GM19328 (cell line): ENCODE results near the gene LST1.

Experiments
- ATAC-seq: cut with Tn5 transposase; IDR thresholded peaks from one replicate; pipeline ENCODE4 v1.9.1; 2021; ENCODE audit warnings: mild to moderate bottlenecking, moderate library complexity; ENCODE audit not compliant: unreplicated experiment

LST1 gene

DNA sequence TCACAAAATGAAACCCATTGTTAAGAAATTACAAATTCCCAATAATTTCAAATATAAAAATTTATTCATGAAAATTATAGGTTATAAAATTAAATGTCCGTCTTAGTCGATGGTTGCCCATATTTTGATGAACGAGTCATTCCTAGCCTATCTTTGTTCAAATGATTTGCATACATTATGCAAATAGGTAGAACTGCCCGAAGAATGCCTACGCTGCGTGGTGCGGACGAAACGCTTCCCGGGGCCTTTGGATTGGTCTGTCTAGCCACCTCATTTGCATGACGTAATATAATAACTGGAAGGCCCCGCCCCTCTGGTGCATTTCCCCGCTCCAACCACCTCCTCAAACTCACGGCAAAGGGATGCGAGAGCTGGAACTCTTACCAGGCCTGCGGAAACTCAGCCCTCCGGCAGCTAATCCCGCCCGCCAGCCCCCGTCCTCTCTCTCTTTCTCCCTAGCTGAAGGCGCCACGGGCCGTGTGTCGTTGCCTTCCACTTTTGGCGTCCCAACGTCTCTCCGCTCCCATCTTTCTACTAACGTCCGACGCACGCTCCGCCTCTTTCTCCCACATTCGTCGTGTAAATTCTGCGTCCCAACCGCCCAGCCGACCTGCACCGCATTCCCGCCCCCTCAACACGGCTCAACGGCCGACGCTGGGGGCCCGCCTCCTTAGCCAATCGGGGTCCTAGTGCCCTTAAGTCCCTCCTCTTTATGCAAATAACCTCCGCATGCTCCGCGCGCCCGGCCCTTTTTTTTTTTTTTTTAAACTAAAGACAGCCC lies 33.9 kb downstream of the LST1 start:
- ATAC-seq: peak; percentile 79

DNA sequence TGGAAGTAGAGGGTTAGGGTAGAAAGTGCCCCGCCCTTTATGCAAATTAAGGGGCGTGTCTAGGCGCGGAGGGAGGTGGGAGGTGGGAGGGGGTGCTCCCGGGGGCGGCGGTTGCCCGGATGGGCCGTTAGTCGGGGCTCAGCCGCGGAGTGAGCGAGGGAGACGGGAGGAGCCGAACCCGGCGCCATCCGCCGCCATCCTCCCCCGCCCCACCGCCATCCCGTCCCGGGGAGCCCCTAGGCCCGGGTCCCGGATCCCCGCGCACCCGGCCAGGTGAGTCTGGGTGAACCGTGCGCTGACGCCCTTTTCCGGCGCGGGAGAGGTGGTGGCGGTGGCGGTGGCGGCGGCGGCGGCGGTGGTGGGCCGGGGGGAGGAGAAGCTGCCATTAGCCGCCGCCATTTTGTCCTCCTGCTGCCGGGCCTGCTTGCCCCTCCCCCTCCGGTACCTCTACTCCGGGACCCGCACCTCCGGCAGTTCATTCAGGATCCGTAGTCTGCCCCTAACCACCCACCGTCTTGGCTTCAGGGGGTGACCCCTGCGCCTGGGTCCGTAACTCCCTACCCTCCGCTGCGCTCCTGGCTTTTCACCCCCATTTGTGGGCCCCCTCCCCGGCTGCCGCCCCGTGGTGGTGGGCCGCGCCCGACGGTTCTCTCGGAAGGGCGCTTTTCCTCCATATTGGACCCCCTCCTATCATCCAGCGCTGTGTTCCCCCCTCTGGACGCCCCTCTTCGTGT lies 34.7 kb downstream of the LST1 start, which contains the start of gene PRRC2A:
PRRC2A (plus strand) TSS at position 130 of the 734 bp plus-strand sequence. CDS start 2,075 bp downstream, outside the sequence.
- peak; percentile 1 for ATAC-seq

DNA sequence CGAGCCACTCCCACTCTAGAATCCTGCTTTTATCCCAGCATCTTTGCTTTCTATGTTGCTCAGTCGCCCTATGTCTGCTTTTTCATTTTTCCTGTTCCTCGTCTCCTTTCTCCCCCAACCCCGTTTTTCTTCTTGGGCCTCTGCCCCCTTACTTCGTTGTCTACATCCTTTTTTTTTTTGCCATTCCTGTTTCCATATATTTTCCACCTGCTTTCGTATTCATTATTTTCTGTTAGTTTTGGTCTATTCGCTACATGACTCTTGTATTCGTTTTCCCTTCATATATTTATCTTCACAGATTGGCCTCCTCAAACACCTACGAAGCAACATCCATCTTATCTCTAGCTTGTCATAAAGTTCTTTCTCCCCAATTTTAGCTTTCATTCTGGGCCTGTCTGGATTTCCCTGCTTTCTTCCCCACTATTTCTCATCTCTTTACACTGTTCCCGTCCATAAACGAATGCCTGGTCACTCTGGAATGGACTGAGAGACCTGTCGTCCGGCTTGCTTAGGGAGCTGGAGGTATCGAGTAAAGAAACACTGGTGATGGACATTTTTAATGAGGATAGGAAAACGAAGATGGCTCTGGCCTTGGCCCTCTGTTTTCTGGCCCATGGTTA lies 35.4 kb downstream of the LST1 start:
- ATAC-seq: no peak

DNA sequence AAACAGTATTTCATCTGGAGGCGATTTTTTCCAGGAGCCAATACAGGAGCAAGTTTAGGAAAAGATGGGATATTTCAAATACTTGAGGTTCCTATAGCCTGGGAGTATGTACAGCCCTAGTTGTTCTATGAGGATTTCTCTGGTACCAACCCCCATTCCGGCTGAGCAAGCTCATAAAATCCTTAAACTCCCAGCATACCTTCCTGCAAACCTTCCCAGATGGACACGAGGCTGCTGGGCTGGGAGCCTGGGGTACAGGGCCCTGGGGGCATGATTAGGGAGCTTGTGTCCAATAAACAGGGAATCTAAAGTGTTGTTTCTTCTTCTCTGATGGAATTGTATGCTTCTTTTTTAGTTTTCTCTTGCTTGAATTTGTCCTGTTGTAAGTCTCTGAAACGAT lies 35.9 kb downstream of the LST1 start:
- no peak for ATAC-seq

DNA sequence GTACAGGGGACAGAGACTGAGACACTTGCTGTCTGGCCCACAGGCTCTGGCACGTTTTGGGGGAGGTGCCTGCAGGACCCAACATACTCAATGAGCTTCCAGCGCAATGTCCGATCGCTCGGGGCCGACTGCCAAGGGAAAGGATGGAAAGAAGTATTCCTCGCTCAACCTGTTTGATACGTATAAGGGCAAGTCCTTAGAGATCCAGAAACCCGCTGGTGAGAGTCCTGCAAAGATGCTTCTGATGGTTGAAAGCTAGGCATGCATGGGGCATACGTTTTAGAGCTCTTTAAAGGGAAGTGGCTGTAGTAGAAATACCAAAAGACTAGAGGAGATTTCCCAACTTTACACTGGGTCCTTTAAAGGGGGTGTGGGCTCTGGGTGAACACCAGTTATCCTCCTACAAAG lies 36.6 kb downstream of the LST1 start:
- ATAC-seq: no peak

DNA sequence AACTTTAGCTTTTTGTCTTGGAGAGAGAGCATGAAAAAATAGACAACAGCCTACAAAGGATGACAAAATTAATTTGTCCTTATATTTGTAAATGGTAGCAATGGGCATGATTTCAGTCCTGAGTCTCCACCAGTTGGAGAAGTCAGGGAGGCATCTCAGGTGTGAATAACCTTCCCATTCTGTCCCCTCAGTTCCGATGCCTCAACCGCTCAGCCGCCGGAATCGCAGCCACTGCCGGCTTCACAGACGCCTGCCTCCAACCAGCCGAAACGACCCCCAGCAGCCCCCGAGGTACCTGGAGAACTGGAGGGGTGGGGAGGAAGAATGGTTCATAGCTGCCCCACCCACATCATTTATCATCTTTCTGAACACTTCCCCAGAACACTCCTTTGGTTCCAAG lies 38.0 kb downstream of the LST1 start:
- ATAC-seq: no peak

DNA sequence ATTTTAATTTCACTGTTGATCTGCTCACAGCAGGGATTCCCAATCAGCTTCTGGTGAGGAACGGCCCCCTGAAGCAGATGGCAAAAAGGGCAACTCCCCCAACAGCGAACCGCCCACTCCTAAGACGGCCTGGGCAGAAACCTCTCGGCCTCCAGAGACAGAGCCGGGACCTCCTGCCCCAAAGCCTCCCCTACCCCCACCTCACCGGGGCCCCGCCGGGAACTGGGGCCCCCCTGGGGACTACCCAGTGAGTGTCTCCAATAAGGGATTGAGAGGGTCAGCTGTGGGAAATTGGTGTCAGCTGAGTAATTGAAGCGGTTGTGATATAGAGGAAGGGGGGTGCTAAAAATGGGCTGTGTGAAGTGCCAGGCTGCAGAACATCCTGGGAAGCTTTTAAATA lies 40.9 kb downstream of the LST1 start:
- no peak for ATAC-seq

DNA sequence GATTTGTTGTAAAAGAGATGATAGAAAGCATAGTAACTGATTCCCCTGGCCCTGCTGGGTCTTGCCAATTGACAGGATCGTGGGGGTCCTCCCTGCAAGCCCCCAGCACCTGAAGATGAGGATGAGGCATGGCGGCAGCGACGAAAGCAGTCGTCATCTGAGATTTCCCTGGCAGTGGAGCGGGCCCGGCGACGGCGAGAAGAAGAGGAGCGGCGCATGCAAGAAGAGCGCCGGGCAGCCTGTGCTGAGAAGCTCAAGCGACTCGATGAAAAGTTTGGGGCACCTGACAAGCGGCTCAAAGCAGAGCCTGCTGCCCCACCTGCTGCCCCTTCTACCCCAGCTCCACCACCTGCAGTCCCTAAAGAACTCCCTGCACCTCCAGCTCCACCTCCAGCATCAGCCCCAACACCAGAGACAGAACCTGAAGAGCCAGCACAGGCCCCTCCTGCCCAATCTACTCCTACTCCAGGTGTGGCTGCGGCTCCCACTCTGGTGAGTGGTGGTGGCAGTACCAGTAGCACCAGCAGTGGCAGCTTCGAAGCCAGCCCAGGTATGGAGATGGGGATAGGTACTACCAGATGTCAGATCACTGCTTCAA lies 41.7 kb downstream of the LST1 start:
- no peak for ATAC-seq

DNA sequence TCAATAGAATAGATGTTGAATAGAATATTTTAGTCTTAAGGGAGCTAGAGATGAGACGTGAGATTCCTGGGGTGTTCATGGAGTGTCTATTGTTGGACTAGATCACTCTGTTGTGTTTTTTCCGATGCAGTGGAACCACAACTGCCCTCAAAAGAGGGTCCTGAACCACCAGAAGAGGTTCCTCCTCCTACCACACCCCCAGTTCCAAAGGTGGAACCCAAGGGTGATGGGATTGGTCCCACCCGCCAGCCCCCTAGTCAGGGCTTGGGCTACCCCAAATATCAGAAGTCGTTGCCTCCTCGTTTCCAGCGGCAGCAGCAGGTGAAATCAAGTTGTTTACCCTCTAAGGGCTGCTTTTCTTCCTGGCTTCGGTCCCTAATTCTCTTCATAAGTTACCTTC lies 42.9 kb downstream of the LST1 start:
- ATAC-seq: no peak

DNA sequence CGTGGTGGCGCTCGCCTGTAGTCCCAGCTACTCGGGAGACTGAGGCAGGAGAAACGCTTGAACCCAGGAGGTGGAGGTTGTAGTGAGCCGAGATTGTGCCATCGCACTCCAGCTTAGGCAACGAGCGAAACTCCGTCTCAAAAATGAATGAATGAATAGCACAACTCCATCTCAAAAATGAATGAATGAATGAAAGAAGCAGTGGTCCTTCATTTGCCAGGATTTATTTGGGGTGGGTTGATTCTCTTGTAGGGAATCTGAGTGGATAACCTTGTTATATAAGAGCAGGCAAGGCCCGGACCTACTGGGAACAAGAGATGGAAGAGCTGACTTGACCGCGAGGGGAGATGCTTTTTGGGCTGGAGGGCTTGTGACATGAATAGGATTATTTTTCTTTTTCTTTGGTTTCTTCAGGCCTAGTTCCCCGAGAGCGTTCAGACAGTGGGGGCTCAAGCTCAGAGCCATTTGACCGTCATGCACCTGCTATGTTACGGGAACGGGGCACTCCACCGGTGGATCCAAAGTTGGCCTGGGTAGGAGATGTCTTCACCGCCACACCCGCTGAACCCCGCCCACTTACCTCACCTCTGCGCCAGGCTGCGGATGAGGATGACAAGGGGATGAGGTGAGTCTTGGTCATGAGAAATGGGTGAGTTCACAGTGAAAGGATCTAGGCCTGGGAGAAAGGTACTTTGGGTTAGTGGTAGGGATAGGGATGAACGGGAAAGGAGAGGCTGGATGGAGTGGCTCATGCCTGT lies 44.3 kb downstream of the LST1 start:
- ATAC-seq: no peak

DNA sequence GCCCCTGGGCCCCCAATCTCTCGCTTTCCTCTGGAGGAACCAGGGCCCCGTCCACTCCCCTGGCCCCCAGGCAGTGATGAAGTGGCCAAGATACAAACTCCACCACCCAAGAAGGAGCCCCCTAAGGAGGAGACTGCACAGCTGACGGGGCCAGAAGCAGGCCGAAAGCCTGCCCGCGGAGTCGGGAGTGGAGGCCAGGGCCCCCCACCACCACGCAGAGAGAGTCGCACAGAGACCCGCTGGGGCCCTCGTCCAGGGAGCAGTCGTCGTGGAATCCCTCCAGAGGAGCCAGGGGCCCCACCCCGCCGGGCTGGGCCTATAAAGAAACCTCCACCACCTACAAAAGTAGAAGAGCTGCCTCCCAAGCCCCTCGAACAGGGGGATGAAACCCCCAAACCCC lies 45.1 kb downstream of the LST1 start:
- ATAC-seq: no peak

DNA sequence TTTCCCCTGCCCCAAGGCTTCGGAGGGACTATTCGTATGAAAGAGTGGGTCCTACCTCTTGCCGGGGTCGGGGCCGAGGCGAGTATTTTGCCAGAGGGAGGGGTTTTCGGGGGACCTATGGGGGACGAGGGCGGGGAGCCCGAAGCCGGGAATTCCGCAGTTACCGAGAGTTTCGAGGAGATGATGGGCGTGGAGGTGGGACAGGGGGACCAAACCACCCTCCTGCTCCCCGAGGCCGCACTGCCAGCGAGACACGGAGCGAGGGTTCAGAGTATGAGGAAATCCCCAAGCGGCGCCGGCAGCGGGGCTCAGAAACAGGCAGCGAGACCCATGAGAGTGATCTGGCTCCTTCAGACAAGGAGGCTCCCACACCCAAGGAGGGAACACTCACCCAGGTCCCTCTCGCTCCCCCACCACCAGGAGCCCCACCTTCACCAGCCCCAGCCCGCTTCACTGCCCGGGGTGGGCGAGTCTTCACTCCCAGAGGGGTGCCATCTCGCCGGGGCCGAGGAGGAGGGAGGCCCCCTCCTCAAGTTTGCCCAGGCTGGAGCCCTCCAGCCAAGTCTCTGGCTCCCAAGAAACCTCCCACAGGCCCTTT lies 45.7 kb downstream of the LST1 start:
- ATAC-seq: no peak

DNA sequence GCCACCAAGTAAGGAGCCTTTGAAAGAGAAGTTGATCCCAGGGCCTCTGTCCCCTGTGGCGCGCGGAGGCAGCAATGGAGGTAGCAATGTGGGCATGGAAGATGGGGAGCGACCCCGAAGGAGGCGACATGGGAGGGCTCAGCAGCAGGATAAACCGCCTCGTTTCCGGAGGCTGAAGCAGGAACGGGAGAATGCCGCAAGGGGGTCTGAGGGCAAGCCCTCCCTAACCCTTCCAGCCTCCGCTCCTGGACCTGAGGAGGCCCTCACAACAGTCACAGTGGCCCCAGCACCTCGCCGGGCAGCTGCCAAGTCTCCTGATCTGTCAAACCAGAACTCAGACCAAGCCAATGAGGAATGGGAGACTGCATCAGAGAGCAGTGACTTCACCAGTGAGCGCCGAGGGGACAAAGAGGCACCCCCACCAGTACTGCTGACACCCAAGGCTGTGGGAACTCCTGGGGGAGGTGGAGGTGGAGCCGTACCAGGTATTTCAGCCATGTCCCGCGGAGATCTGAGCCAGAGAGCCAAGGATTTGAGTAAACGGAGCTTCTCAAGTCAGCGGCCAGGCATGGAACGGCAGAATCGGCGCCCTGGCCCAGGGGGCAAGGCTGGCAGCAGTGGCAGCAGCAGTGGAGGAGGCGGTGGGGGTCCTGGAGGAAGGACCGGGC lies 46.3 kb downstream of the LST1 start:
- no peak for ATAC-seq

DNA sequence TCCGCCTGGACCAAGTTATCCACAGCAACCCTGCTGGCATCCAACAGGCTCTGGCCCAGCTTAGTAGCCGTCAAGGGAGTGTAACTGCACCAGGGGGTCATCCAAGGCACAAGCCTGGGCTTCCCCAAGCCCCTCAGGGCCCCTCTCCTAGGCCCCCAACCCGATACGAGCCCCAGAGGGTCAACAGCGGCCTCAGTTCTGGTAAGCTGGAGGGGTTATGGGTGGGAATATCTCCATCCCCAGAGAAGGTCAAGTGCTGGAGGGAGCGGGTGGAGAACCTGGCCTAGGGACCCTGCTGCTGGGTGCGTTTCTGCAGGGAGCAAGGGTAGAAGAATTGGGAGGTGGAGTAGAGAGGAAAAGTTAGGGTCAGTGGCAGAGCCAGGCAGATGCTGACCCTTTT lies 47.4 kb downstream of the LST1 start:
- no peak for ATAC-seq

DNA sequence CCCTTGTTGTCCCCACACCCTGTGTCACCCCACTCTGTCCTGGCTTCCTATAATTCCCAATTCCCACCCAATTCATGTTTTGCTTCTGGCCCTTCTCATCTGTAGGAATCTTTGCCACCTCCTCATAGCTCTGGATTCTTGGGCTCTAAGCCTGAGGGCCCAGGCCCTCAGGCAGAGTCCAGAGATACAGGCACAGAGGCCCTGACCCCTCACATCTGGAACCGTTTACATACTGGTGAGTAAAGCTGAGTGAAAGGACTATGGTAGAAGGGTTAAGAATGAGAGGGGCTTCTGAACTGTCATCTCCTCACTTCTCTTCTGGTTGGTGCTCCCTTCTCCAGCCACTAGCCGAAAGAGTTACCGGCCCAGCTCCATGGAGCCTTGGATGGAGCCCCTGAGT lies 48.1 kb downstream of the LST1 start:
- no peak for ATAC-seq

DNA sequence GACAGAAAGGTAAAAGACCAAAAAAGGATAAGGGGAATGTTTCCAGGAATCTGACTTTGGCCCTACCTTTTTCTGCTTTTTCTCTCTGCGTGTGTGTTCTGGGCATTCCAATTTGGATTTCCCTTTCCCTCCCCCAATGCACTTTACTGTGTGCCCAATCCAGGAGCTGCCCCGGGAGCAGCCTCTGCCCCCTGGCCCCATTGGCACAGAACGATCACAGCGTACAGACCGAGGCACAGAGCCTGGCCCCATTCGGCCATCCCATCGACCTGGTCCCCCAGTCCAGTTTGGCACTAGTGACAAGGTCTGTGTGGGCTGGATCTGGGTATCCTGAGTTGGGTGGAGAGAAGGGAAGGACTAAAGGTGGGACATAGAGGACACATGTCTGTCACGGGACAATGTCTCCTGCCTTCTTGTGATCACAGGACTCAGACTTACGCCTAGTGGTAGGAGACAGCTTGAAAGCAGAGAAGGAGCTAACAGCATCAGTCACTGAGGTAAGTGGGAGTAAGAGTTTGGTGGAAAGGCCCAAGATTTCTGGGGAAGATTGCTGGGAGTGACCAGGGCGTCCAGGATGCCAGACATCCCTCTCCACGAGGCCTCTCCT lies 49.0 kb downstream of the LST1 start:
- ATAC-seq: no peak

DNA sequence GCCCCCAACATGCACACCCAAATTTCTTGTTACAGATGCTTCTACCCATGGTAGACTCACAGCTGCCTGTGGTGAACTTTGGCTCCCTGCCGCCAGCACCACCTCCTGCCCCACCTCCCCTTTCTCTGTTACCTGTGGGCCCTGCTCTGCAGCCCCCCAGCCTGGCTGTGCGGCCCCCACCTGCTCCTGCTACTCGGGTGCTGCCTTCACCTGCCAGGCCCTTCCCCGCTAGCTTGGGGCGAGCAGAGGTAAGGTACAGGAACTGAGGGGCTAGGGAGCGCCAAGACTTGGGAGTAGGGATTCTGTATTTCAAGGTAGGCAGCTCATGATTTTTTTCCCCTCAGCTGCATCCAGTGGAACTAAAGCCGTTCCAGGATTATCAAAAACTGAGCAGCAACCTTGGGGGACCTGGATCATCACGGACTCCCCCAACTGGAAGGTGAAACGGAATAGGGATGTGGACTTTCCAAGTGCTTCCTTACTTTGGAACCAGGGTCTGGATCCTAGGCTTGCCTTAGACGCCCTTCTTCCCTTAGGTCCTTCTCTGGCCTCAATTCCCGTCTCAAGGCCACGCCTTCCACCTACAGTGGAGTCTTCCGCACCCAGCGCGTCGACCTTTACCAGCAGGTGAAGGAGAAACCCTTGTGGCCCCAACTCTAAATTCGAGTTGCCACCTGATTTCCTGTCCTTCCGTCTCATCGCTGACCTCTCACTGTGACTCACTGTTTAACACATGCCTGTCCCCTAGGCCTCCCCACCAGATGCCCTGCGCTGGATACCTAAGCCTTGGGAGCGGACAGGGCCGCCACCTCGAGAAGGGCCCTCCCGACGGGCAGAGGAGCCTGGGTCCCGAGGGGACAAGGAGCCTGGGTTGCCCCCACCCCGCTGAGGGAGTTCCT lies 50.9 kb downstream of the LST1 start:
- no peak for ATAC-seq
